HFFc6 (cell line): Measurements from ENCODE around the gene BORCS5. TPM values are rescaled to one million over a fixed set of nuclear protein-coding genes. Genes with fewer than 3 reads are reported as not detected.
A peak's percentile ranks its signal among the peaks of the same experiment; 100 is the strongest.

Source experiments
- DNase-seq: peaks from one replicate; pipeline ENCODE4 v3.0.0-alpha.2; 2018
- H3K27ac Mint-ChIP-seq: 2 replicates; pipeline ENCODE4 v1.8.0; 2020; ENCODE audit warnings: mild to moderate bottlenecking, mixed read lengths
- H3K27me3 Mint-ChIP-seq: 2 replicates; pipeline ENCODE4 v1.8.0; 2021; ENCODE audit warnings: mild to moderate bottlenecking, moderate library complexity, mixed read lengths; ENCODE audit not compliant: insufficient read depth
- H3K36me3 Mint-ChIP-seq: 2 replicates; pipeline ENCODE4 v1.8.0; 2021; ENCODE audit warnings: low read depth, mixed read lengths
- H3K4me1 Mint-ChIP-seq: 2 replicates; pipeline ENCODE4 v1.8.0; 2020; ENCODE audit warnings: low read depth, mixed read lengths
- H3K4me3 Mint-ChIP-seq: 2 replicates; pipeline ENCODE4 v1.8.0; 2020; ENCODE audit warnings: mild to moderate bottlenecking, moderate library complexity, mixed read lengths
- H3K9me3 Mint-ChIP-seq: 2 replicates; pipeline ENCODE4 v1.8.0; 2020; ENCODE audit warnings: mild to moderate bottlenecking, mixed read lengths
- CTCF ChIP-seq: fragments of 200-600 bp; sonication (generic); IDR thresholded peaks from 2 replicates; pipeline ENCODE4 v1.5.0; 2021; ENCODE audit warnings: antibody characterized with exemption, mild to moderate bottlenecking
- total RNA-seq, 6 experiments: library from RNA; stranded (reverse); fragmentation: NEBNext Ultra II Directional; extraction: Animal tissue kit (Norgen Biotek cat#: 25700); gene quantifications; 2 replicates in 1 of 6; 3 replicates in 5 of 6; pipeline ENCODE4 v1.2.3, GENCODE V29; 2021

BORCS5 gene
- total RNA-seq, 6 experiments from 2014 or later, result 8.7 to 13.9 (median 10.6) TPM

- Mint-ChIP-seq H3K27me3 (no peaks in the 10 kb centered on the region), H3K4me3 (no peak overlapping the region), H3K27ac (no peak overlapping the region), H3K9me3 (no peaks in the 10 kb centered on the region), H3K4me1 (peaks cover 41% of the 10 kb centered on the region), H3K36me3 (peaks cover 5% of the 10 kb centered on the region)
- DNase-seq, result no peak
- no peak for TF ChIP-seq CTCF
Measured at GRCh38 chr12:12445165-12445881, 88.4 kb downstream of the BORCS5 start.

- Mint-ChIP-seq H3K36me3 (peaks cover 2% of the 10 kb centered on the region), H3K27me3 (no peaks in the 10 kb centered on the region), H3K4me3 (no peak overlapping the region), H3K4me1 (peaks cover 36% of the 10 kb centered on the region), H3K27ac (peak overlapping the region; percentile 26; the same call in 1 of the 2 replicates), H3K9me3 (no peaks in the 10 kb centered on the region)
- DNase-seq, result no peak
- no peak for TF ChIP-seq CTCF
Measured at GRCh38 chr12:12445882-12446181, 89.0 kb downstream of the BORCS5 start.

GRCh38 chr12:12446786-12447185 lies 89.9 kb downstream of the BORCS5 start:
- Mint-ChIP-seq H3K36me3 (no peaks in the 10 kb centered on the region), H3K9me3 (no peaks in the 10 kb centered on the region), H3K27ac (no peak overlapping the region), H3K4me3 (no peak overlapping the region), H3K27me3 (no peaks in the 10 kb centered on the region), H3K4me1 (peaks cover 26% of the 10 kb centered on the region)
- DNase-seq, result no peak
- TF ChIP-seq CTCF, result no peak

GRCh38 chr12:12447236-12447635 lies 90.4 kb downstream of the BORCS5 start:
- no peaks in the 10 kb centered on the region for H3K9me3 Mint-ChIP-seq
- no peaks in the 10 kb centered on the region for H3K36me3 Mint-ChIP-seq
- no peaks in the 10 kb centered on the region for H3K27me3 Mint-ChIP-seq
- no peak for TF ChIP-seq CTCF
- H3K27ac Mint-ChIP-seq, result no peak overlapping the region; the same call in 1 of the 2 replicates
- H3K4me1 Mint-ChIP-seq, result peaks cover 22% of the 10 kb centered on the region
- no peak overlapping the region for H3K4me3 Mint-ChIP-seq
- DNase-seq, result no peak

- H3K27ac Mint-ChIP-seq, result no peak overlapping the region
- TF ChIP-seq CTCF, result no peak
- no peaks in the 10 kb centered on the region for H3K27me3 Mint-ChIP-seq
- no peak overlapping the region for H3K4me3 Mint-ChIP-seq
- DNase-seq, result no peak
- H3K36me3 Mint-ChIP-seq, result no peaks in the 10 kb centered on the region
- no peaks in the 10 kb centered on the region for H3K9me3 Mint-ChIP-seq
- peaks cover 16% of the 10 kb centered on the region for H3K4me1 Mint-ChIP-seq
Measured at GRCh38 chr12:12447837-12448236, 91.0 kb downstream of the BORCS5 start.
